SH-SY5Y (cell line): ENCODE results near the gene MMP28.

Experiments used
- GATA2 ChIP-seq: IDR thresholded peaks from 2 replicates; pipeline ENCODE4 v1.6.1; 2011; ENCODE audit warnings: mild to moderate bottlenecking, low read depth, low read length
- GATA3 ChIP-seq: IDR thresholded peaks from 2 replicates; pipeline ENCODE4 v1.6.1; 2011; ENCODE audit warnings: low read depth, mild to moderate bottlenecking, low read length, moderate library complexity

MMP28 gene

GRCh38 chr17:35717475-35717874 lies 78.0 kb downstream of the MMP28 start:
- TF ChIP-seq GATA3 = no peak
- no peak for TF ChIP-seq GATA2

GRCh38 chr17:35716897-35717465 lies 78.5 kb downstream of the MMP28 start:
- TF ChIP-seq GATA2 = no peak
- TF ChIP-seq GATA3 = no peak

- TF ChIP-seq GATA3 (no peak), GATA2 (no peak)
Observed at GRCh38 chr17:35716173-35716572, 79.3 kb downstream of the MMP28 start.
